Measurements from ENCODE around the gene DNASE1L1. TPM values are rescaled to one million over a fixed set of nuclear protein-coding genes. Genes with fewer than 3 reads are reported as not detected.

Gene DNASE1L1
- polyA plus RNA-seq, 4 donors = 10.1 to 16.5 (median 12.0) TPM

GRCh38 chrX:154436983-154437752 lies 28.1 kb upstream of the DNASE1L1 start, which contains the start of gene GDI1:
Gene GDI1, plus strand, starts transcription at chrX:154437154. Its CDS starts 101 bp downstream, at chrX:154437255.
- no peak for DNase-seq (ENCODE audit: low read depth in 4 of 4, low spot score in 3 of 4)

- no peak for DNase-seq (ENCODE audit: low read depth in 4 of 4, low spot score in 3 of 4)
These were observed 27.4 kb upstream of the DNASE1L1 start for GRCh38 chrX:154436374-154436982.

GRCh38 chrX:154435171-154435733 lies 26.2 kb upstream of the DNASE1L1 start:
- no peak for DNase-seq (ENCODE audit: low read depth in 4 of 4, low spot score in 3 of 4)

GRCh38 chrX:154434394-154435168 lies 25.5 kb upstream of the DNASE1L1 start:
- DNase-seq (ENCODE audit: low read depth in 4 of 4, low spot score in 3 of 4) = no peak

GRCh38 chrX:154433605-154434004 lies 24.6 kb upstream of the DNASE1L1 start:
- no peak for DNase-seq (ENCODE audit: low read depth in 4 of 4, low spot score in 3 of 4)

GRCh38 chrX:154432210-154432609 lies 23.2 kb upstream of the DNASE1L1 start:
- no peak for DNase-seq (ENCODE audit: low read depth in 4 of 4, low spot score in 3 of 4)

GRCh38 chrX:154431341-154431740 lies 22.3 kb upstream of the DNASE1L1 start:
- no peak for DNase-seq (ENCODE audit: low read depth in 4 of 4, low spot score in 3 of 4)

GRCh38 chrX:154430916-154431315 lies 21.9 kb upstream of the DNASE1L1 start:
- DNase-seq (ENCODE audit: low read depth in 4 of 4, low spot score in 3 of 4) = no peak

DNA sequence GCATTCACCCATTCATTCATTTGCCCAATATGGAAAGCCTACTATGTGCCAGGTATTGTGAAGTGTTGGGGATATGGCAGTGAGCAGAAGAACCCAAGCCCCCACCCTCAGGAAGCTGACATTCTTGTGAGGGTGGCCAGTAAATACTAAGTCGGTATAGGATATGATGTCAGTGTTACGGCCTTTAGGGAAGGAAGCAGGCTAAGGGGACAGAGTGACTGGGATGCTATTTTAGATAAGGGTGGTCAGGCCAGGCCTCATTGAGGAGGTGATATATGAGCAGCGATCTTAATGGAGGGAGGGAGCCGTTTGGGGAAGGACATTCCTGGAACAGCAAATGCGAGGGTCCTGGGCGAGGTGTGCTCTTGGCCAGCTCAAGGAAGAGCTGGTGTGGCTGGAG lies 21.4 kb upstream of the DNASE1L1 start:
- no peak for DNase-seq (ENCODE audit: low read depth in 4 of 4, low spot score in 3 of 4)

GRCh38 chrX:154429711-154430110 lies 20.7 kb upstream of the DNASE1L1 start:
- no peak for DNase-seq (ENCODE audit: low read depth in 4 of 4, low spot score in 3 of 4)

DNA sequence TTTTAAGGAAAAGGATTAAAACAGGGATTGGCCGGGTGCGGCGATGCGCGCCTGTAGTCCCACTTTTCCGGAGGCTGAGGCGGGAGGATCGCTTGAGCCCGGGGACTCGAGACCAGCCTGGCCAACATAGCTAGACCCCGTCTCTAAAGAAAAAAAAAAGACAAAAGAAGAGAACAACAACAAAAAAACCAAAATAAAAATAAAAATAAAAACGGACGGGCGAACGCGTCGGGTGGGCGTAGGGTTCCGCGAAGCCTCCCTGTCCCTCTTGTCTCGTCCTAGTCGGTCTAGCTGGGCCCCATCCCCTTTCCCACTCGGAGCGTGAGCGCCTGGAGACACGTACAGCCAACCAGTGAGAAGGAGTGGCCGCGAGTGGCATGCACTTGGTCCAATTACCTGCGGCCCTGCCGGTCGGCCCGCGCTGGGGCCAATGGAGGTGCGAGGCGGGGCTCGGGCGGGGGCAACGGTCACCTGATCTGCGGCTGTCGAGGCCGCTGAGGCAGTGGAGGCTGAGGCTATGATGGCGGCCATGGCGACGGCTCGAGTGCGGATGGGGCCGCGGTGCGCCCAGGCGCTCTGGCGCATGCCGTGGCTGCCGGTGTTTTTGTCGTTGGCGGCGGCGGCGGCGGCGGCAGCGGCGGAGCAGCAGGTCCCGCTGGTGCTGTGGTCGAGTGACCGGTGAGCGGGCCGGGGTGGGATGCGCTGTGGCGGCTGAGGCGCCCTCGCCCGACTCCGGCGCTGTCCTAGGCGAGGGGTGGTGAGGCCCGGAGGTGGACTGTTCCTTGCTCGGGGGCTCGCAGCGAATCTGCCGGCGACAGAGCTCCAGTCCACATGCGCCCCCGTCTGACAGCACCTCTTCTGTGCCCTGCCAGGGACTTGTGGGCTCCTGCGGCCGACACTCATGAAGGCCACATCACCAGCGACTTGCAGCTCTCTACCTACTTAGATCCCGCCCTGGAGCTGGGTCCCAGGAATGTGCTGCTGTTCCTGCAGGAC lies 19.4 kb upstream of the DNASE1L1 start, which contains the start of gene ATP6AP1:
Gene ATP6AP1 (plus strand): TSS at position 502 of the 996 bp plus-strand sequence. CDS start 16 bp downstream, at position 518.
- peak; percentile 55 to 80 (median 72) for DNase-seq (ENCODE audit: low read depth in 4 of 4, low spot score in 3 of 4)

DNA sequence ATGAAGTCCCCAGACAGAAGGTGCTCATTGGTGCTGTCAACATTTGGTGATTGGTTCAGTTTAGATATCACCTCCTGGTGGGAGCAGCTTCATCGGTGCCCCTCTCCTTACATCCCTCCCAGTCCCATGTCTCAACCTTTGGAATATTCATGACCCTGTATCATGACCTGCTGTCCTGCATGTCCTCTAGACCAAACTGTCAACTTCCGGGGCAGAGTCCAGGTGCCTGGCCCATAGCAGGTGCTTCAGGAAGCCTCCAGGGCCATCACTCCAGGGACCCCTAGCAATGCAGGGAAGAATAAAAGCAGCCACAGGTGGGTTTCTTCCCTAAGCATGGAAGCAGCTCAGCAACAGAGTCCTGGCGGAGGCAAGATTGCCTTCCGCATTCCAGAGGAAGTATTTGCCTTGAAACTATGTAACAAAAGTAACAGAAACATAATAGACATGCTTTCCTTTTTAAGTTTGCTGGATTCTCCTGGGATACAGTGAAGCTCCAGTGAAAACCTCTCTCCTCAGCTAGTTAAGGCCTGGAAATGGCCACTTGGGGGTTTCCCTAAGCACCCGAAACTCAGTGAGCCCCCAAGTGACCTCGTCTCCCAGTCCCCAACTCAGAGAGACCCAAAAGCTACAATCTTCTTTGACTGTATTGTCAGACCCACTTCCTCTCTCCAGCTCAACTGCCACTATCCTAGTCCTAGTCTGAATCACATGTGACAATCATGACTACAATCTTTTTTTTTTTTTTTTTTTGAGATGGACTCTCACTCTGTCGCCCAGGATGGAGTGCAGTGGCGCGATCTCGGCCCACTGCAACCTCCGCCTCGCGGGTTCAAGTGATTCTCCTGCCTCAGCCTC lies 18.1 kb upstream of the DNASE1L1 start:
- DNase-seq (ENCODE audit: low read depth in 4 of 4, low spot score in 3 of 4) = no peak

- no peak for DNase-seq (ENCODE audit: low read depth in 4 of 4, low spot score in 3 of 4)
These were observed 11.3 kb upstream of the DNASE1L1 start for GRCh38 chrX:154420402-154420756.

- DNase-seq (ENCODE audit: low read depth in 4 of 4, low spot score in 3 of 4) = no peak
These were observed 10.8 kb upstream of the DNASE1L1 start for GRCh38 chrX:154419688-154420401.

DNA sequence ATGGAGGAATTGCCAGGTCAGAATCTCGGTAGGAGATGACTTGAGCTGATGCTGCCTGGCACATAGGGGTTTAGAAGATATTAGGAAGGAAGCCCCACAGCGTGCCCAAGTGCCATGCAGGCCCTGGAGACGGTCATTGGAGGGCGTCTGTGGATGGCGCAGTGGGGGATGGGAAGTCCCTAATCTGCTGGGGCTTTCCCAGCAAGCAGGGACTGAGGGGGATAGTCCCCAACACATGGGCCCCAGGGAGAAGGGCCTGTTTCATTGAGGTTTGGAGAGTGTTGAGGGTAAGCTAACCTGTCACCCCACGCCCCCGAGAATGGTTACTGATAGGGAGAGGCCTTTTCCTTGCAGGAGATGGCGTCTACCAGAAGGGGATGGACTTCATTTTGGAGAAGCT lies 10.1 kb upstream of the DNASE1L1 start:
- DNase-seq (ENCODE audit: low read depth in 4 of 4, low spot score in 3 of 4) = no peak

- no peak for DNase-seq (ENCODE audit: low read depth in 4 of 4, low spot score in 3 of 4)
These were observed 8.1 kb upstream of the DNASE1L1 start for GRCh38 chrX:154417157-154417556.

DNA sequence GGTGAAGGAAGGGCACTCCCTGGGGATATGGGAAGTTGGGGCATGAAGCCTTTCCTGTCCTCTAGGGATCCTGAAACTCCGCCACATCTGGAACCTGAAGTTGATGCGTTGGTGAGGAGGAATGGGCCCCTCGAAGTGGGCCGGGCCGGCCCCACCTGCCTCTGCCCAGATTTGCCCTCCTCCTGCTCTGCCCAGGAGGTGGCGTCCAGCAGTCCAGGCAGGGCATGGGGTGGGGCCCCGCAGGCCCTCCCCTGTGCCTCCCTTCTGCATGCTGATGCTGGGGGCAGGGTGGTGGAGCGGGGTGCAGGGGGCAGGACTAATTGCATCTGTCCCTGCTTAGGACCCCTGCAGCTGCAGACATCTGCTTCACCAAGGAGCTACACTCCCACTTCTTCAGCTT lies 4.1 kb upstream of the DNASE1L1 start:
- no peak for DNase-seq (ENCODE audit: low read depth in 4 of 4, low spot score in 3 of 4)

- DNase-seq (ENCODE audit: low read depth in 4 of 4, low spot score in 3 of 4) = no peak
These were observed 3.4 kb upstream of the DNASE1L1 start for GRCh38 chrX:154412468-154412867.
